HG03060 (cell line): Measurements from ENCODE around the gene SLC16A11.
"Not testable (repeated sequence)": the region's sequence is repeated elsewhere in the genome, so short reads cannot be mapped to it uniquely, and the experiment has no call there.

ENCODE experiments used
- ATAC-seq: cut with Tn5 transposase; IDR thresholded peaks from one replicate; pipeline ENCODE4 v1.9.1; 2021; ENCODE audit warnings: low read depth, moderate number of reproducible peaks; ENCODE audit not compliant: unreplicated experiment

SLC16A11 gene

DNA sequence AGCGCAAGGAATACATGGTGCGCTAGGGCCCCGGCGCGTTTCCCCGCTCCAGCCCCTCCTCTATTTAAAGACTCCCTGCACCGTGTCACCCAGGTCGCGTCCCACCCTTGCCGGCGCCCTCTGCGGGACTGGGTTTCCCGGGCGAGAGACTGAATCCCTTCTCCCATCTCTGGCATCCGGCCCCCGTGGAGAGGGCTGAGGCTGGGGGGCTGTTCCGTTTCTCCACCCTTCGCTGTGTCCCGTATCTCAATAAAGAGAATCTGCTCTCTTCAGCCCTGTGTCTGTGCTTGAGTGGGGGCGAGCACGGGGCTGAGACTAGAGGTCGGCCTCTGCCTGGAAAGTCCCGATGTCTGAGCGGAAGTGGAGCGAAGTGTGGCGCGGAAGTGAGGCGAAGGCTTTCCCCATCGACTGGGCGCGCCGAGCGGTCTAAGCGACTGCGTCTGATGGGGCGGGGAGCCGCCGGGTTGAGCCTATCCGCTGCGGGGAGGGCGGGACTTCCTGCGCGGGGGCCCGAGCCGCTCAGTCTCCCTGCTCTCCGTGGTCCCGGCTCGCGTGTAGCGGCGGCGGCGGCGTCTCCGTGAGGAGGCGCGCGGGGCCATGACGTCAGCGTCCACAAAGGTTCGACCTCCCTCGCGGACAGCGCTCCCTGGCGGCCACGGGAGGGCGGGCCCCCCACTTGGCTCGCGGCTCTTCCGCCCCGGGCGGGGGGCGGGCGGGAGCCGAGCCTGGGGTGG, 29.5 kb downstream of the SLC16A11 start:
- ATAC-seq, result peak; percentile 74

- ATAC-seq, result no peak
These were observed 32.0 kb downstream of the SLC16A11 start for GRCh38 chr17:7011942-7012254.

GRCh38 chr17:7011415-7011814, 32.5 kb downstream of the SLC16A11 start:
- ATAC-seq, result no peak

DNA sequence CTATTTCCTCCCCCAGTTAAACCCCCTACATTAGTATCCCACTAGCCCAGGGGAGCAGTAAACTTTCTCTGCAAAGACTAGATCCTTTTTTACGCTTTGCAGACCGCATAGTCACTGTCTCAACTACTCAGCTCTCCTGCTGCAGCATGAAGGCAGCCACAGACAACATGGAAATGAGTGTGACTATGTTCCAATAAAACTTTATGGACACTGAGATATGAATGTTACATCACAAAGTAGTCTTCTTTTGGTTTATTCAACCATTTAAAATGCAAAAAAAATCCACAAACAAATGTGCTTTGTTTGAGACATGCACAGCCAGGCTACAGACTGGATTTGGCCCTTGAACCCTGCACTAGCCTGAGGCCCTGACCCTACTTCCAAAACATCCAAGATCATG, 33.4 kb downstream of the SLC16A11 start:
- no peak for ATAC-seq

DNA sequence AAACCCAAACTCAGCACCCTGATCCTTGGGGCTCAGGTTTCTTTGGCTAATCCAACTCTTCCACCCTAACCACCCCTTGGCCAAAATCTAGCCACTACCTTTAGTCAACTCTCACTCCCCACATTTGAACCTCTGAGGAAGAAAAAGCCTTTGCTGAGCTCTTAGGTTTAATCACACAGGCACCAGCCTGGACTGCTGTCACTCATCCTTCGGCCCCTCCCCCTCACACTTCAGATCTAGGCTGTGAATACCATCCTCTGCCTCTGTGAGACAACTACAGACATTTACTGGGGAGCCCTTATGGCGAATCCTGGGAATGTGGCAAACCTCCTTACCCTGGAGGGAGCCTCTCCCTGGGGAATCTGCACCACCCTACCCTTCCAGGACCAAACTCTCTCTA, 36.7 kb downstream of the SLC16A11 start:
- no peak for ATAC-seq

GRCh38 chr17:7005716-7006115, 38.2 kb downstream of the SLC16A11 start:
- ATAC-seq, result no peak

DNA sequence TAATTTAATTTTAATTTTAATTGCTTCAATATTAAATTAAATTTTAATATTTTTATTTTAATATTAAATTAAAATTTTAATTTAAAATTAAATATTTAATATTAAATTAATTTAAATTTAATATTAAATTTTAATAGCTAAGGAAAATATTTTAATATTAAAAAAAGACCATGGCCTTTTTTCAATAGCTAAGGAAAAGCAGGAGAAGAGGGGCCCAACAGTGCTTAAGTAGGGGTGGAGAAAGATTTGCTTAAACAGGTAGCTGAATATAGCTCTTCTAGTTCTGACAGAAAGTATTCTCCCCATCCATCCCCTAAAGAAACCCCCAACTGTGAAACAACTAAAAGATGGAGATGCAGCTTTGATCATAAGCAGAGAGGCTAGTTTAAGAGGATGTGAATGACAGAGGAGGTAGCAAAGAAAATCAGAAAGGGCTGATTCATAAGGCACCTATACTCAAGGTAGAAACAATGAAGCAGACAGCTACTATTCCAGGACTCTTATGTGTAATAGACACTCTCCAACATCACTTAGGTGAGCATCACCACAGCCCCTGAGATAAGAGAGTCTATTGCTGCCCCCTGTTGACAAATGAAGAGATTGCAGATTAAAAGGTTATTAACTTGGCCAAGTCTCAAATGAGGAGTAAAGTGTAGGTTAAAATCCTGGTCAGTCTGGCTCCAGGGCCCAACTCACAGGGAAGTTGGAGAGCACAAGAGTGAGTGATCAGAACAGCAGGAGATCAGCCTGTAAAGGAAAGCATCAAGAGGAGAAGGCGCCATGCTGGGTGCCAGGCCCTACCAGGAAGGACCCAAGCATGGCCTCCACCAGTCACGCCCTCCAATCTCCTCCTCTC, 39.3 kb downstream of the SLC16A11 start:
- ATAC-seq, result no peak

- no peak for ATAC-seq
These were observed 40.1 kb downstream of the SLC16A11 start for GRCh38 chr17:7003745-7004144.

DNA sequence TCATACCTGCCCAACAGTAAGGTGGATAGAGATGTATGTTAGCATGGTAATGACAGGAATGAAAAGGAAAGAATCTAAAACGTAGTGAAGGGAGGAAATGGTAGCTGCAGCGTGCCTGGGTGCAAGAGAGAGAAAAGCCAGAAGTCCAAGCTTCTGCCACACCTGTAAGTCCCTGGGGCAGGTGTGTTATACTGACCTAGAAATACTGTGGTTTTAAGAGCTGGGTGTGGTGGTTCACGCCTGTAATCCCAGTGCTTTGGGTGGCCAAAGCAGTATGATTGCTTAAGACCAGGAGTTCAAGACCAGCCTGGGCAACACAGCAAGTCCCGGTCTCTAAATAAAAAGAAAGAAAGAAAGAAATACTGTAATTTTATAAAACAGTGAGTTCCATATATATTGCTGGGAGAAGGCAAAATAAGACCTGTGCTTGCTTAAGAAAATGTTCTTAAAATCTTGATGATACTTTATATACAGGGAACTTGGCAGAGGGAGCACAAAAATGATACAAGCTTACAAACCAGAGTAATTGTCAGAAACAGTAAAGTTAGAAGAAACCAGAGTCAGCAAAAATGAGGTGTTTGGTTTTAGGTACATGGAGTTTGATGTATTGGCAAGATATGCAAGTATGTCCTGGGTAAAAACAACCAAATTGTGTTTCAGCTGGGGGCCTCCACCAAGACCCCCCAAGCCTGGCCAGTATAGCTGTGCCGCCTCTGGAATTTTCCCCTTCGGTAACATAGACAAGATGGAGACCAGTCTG, 41.4 kb downstream of the SLC16A11 start:
- ATAC-seq, result no peak

DNA sequence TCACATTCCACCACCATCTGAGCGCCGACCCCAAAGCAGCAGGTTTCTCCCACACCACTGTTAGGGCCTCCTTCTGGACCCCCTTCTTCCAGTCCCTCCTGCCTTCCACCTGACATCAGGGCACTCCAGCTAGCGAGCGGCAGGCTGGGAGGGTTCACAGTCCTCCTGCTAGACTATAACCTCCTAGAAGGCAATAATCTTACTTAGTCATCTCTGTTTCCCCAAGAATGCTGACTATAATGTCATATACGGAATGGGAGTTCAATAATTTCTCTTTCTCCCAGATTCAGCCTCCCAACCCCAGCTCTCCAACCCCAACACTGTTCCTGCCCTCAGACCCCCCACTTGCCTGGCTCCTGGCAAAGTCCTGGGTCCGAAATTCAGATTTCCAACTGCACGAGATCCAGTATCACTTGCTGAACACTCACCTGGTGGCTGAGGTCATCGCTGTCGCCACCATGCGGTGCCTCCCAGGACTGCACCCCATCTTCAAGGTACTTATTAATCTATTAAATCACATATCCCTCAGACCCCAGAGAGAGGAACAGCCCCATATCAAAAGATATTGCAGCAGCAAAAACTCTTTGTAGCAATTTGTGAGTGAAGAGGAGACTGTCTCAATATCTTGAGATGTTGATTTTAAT, 42.5 kb downstream of the SLC16A11 start:
- ATAC-seq, result no peak

DNA sequence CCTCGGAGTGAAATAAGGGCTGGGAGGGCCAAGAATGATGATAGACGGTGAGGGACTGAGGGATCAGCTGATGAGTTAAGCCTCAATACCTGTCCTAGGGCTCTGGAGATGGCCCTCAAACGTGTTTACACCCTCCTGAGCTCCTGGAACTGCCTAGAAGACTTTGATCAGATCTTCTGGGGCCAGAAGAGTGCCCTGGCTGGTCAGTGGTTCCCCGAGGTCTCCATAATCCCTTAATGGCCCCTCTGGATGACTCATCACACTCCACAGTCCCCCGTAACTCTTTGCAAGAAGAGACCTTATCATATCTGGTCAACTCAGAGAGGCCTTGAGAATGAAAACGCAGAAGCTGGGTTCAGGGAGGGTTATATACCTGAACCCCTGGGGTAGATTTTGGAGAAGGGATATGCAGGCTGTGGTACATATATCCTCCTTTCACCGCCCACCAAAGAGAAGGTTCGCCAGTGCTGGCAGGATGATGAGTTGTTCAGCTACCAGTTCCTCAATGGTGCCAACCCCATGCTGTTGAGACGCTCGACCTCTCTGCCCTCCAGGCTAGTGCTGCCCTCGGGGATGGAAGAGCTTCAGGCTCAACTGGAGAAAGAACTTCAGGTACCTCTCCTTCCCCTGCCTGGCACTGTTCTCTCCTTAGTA, 44.9 kb downstream of the SLC16A11 start:
- ATAC-seq, result no peak

DNA sequence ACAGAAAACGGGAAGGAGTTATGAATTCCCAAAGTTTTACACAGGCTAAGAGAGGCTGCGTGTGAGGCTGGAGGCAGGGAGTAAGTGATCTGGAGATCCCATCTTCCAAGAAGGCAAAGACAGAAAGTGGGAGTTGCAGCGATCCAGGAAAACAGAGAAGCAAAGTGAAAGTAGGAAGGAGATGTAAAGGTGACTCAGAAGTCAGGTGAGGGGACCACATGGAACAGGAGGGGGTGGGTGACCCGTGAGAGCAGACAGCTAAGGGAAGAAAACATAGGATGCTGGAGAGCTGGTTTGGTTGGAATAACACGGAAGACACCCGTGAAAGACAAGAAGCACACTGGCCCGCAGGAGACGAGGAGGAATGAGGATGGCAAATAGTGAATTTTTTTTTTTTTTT, 46.7 kb downstream of the SLC16A11 start:
- ATAC-seq, result no peak

- no peak for ATAC-seq
These were observed 47.5 kb downstream of the SLC16A11 start for GRCh38 chr17:6996256-6997011.

DNA sequence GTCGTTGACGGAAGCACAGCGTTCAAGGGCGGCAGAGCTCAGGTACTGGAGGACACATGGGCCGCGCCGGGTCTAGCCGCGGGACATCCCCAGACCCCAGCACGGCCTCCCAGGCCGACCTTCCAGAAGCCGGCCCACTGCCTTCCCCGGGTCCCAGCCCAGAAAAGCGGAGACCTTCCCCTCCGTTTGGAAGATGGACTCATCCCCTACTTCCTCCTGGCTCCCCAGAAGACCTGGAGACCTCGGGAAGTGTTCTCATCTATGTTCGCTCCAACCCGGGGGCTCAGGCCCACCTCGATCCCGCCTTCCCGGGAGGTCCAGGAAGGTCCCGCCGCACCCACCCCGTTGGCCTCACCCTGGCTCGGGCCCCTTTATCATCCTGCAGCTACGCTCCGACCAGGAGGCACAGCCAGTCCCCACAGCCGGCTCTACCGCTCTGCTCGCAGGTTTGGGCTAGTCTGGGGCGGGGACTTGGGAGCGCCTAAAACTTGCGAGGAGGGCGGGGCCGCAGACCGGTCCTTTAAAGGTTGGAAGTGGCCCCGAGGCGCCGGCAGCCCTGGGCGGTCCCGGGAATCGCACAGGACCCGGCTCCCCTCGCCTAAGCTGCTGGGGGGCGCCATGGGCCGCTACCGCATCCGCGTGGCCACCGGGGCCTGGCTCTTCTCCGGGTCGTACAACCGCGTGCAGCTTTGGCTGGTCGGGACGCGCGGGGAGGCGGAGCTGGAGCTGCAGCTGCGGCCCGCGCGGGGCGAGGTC, 48.2 kb downstream of the SLC16A11 start, which contains the start of gene ALOX12:
TSS of gene ALOX12 (plus strand) at position 550 of the 756 bp plus-strand sequence. CDS start at position 619, 69 bp downstream.
- ATAC-seq, result no peak

- no peak for ATAC-seq
These were observed 49.1 kb downstream of the SLC16A11 start for GRCh38 chr17:6994666-6995256.

DNA sequence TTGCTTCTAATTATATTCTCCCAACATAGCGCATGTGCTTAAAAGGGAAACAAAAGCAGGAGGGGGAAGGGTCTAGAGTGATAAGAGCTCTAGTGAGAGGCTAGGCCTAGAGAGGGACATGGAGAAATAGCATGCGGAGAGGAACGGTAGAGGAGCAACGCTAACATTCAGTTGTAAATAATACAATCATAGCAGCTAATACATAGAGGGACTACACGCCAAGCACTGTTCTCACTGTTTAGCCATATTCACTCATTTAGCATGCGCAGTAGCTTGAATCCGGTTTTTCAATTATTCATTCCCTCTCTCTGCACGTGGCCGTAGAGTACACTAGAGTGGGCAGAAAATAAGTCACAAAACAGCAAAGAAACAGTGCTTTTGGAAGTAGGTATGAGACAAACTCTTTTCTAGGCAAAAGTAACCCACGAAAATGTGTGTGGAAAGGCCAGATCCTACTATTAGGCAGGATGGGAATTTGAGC, 49.7 kb downstream of the SLC16A11 start:
- ATAC-seq, result no peak

GRCh38 chr17:6993613-6994056, 50.3 kb downstream of the SLC16A11 start:
- not testable (repeated sequence) for ATAC-seq
